ENCODE results near the gene OLFML1.

OLFML1 gene

DNA sequence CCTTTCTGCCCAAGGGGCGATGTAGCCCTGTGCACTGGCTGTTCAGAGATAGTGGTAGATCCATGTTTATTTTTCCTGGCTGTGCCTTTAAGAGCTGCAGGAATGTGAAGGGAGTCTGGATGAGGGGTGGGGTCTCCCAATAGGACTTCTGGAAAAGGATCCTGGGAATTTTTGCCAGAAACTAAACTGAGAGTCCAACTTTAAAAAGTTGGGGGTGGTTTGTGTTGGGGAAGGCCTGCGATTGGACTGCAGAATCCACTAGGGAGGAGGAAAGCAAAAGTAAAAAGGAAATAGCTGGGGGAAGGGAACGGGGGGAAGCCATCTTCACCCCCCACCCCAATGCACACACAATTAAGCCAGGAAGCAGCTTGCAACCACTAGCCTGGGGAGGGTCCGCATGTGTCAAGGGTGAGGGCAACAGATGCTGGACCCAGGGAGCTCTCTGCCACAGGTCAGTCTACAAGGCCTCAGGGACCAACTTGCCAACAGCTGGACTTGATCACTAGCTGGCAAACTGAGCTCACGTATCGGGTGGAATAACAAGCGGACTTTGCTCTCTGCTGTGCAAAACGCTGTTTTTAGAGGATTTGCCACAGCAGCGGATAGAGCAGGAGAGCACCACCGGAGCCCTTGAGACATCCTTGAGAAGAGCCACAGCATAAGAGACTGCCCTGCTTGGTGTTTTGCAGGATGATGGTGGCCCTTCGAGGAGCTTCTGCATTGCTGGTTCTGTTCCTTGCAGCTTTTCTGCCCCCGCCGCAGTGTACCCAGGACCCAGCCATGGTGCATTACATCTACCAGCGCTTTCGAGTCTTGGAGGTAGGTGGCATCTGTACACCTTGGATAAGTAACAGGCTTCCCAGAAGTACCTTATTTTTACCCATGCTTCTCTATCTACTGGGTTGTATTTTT, at the start of gene OLFML1:
OLFML1 (plus strand) TSS at position 321 of the 912 bp plus-strand sequence; CDS start at position 691, 370 bp downstream.
- no peak for DNase-seq (ENCODE audit: low read depth)

DNA sequence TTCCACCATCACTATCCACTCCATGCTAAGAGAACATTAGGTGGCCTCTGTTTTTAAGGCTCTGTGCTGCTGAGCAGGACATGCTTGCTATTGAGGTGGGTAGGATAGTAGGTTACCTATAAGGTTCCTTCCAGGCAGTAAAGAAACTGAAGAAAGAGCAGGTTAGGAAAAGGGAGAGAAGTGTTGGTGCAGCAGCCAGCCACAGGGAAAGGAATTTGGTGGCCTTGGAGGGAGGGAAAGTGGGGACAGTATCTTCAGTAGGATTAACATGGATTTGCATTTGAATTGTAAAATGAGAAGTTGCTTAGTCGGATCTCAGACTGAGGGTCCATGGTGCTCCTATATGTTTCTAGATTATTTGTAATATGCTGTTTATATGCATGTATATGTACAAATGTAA, 49.2 kb upstream of the OLFML1 start:
- no peak for DNase-seq (ENCODE audit: low read depth)

DNA sequence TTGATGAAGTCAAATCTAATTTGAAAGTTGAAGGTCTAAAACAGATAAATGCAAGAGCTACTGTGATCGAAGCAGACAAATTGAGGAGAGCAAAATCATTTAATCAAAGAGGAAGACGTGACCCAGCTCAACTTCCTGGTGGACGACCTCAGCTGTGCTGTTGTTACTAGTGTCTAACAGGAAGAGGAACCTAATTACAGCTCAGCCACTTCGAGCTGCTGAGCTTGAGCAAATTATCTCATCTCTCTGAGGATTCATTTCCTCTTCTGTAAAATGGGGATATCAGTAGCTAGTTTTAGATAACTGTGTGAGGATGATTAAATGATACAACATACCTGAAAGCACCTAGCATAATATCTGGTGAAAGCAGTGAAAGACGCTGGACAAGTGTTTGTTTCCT, 48.6 kb upstream of the OLFML1 start:
- DNase-seq (ENCODE audit: low read depth) = no peak

DNA sequence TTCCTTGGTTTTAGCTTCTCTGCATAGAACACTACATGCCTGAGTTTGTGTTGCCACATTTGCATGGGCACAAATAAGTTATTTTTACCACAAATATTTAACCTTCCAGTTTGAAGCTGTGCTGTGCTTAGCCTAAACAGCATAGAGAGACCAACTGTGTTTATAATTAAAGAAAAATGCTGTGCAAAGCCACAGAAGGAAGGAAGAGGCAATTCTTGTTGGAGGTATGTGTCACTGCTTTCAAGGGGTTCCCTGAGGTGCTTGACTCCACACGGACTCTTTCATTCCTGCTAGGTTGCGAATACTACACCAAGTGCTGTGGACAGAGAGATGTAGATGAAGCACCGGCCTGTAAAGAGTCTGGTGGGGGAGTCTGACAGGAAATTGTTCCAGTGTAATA, 47.6 kb upstream of the OLFML1 start:
- DNase-seq (ENCODE audit: low read depth) = no peak

DNA sequence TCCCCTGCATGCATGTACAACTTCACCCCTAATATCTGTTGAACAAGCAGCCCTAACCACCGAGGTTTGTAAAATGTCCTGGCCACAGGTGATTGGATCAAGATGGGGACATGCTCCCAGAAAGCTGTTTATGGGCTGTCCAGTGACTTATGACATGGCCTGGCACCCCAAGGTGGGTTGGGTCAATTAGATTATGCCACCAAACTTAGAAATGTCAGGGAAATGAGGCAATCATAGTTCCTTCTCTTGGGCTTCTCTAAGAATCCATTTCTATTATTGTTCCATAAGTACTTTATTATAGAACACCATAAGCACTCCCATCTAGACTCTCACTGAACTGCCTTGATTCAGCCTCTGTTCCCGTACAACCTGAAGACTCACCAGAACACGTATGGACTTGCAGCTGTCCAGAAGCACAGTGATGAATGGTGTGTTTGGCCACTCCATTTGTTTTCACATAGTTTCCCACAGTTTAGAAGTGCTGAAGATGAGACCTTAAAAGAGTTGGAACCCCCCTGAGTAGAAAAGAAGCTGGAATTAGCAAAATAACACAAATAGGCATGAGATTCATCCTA, 45.5 kb upstream of the OLFML1 start:
- DNase-seq (ENCODE audit: low read depth) = no peak

DNA sequence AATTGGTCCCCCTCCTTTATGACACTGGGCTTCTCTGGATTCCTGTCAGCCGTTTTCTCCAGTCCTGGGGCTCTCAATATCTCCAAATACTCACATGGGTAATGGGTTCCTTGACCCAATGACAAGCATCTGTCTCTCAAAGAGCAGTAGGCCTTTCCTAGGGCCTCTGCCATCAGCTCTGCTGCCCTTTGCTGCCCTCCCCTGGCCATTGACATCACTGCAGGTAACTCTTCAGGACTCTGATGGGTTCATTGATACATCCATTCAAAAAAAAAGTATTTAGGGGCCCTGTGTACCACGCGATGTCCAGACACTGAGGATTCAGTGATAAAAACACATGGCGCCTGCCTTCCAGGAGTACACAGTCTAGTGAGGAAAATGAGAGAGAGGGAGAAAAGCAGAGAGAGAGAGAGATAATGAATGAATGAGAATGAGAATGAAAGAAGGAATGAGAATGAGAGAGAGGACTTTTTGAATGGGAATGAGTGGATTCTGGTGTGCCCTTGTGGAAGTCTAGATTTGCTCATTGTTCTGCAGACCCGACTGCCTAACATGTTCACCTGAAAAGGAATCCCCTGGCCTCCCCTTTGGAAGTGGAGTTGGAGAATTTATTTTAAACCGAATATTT, 42.6 kb upstream of the OLFML1 start:
- no peak for DNase-seq (ENCODE audit: low read depth)

DNA sequence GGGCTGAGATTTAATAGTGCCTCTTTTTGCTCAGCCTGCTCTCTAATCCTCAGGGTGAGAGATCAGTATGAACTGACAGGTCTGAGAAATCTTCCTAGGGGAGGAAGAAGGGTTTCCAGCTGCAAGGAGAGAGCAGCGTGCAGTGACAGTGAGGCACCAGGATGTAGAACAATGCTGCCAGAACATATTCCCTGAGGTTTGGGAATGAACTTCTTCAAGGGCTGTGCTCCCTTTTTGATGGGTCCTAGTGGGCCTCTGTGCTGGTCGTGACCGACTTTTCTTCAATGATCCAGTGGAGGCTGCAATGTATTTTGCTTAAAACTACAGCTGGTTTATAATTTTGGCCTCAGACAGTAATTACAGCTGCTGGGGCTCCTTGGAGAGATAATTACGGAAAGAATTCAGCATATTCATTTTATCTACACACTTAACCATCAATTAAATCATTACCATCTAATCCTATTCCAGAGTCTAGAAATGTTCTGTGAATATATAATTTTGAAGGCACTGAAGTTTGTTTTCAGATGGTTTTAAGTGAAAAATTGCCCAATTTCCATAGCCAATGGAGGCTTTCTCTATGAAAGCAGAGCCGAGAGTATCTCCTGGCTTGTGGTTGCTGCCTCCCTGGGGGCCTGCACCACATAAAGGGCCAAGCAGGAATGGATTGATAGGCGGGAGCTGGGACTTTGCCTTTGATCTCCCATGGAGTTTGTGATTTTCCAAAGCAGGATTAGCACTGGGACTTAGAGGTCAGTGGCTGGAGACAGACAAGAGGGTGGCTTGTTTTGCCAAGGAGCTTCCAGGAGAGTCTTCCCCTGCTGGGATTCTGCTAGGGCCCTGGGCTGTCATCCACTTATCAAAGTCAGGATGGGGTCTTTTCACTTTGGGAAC, 41.0 kb upstream of the OLFML1 start:
- no peak for DNase-seq (ENCODE audit: low read depth)

DNA sequence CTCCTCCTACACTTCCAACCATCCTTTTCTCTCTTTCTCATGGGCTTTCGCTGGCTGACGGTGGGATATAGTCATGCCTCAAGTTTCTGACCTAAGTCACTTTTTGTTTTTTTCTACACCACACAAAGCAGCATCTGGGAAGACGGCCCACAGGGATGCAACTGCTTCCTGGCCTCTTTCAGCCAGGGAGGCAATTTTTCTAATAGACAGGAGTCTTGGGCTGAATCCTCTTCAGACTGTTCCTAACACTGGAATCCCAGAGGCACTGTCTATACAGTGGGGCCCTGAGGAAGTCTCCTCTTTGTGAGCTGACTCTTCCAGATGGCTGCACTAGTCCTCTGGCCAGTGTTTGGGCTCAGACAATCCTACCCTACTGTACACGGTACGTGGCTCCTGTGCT, 39.7 kb upstream of the OLFML1 start:
- DNase-seq (ENCODE audit: low read depth) = no peak

DNA sequence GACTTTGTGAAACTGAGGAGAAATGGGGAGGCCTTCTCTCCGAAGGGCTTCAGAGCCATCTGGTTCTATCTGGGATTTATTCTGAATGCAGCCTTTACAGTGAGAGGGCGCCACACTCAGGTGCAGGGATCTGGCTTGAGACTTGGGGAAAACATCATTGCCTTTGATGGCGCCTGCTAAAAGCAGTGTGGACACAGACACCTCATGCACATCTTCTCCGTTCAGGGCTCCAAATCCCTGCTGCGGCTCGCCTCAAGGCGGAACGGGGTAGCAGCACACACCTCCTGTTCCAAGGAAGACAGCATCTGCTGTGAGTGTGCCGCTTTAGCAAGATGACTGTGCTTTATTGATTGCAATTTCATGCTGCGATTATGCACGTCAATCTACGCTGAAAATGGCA, 37.1 kb upstream of the OLFML1 start:
- DNase-seq (ENCODE audit: low read depth) = no peak

DNA sequence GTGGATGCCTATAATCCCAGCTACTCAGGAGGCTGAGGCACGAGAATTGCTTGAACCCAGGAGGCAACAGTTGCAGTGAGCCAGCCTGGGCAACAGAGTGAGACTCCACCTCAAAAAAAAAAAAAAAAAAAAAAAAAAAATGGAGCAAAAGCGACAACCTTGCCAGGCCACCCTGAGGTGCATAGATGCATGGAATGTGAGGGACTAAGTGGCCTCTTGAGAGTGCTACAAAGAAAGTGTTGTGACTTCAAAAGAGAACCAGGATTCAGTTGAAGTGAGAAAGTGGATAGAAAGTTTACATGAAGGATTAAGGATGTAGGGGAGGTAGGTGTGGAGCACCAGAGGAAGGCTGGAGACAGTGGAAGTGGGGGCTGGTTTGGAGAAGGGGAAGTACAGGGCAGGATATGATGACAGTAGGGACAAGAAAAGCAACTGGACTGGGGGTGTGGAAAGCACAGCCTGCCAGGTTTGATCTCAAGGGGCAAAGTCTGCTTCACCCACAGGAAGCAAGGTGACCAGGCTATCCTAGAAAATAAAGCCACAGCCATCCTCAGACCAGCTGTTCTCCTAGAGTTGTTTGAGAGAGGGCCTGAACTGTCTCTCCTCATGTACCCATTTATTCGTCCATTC, 36.0 kb upstream of the OLFML1 start:
- DNase-seq (ENCODE audit: low read depth) = no peak

DNA sequence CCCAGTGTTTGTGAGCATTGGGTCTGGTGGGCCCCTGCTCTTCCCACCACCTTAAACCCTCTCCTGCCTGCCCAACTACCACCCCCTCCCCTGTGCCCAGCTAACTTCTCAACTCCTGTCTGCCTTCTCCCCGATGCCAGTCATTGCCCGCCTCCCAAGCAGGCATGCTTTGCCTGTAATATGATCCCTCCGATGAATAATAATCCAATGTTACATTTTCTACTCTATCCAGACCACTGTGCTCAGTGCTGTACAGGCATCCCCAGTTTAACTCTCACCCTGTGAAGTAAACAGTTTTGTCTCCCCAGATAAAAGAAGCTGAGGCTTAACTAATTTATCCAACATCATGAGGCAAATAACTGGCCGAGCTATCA, 35.5 kb upstream of the OLFML1 start:
- no peak for DNase-seq (ENCODE audit: low read depth)

DNA sequence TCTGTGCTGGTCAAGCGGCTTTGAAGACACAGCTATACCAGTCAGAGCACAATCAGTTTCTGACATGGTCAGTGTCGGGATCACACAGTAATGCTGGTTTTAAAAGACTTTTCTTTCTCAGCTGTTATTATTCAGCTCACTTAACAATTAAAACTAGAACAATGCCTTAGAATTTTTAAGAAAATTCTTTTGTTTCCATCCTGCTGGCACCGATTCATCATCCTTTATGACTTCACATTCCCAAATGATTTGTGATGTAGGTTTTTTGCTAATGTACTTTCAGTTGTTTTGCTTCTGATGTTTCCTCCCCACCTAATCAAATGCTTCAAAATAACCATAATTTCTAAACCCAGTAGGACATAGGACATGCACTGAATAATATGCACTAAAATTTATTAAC, 34.5 kb upstream of the OLFML1 start:
- no peak for DNase-seq (ENCODE audit: low read depth)

DNA sequence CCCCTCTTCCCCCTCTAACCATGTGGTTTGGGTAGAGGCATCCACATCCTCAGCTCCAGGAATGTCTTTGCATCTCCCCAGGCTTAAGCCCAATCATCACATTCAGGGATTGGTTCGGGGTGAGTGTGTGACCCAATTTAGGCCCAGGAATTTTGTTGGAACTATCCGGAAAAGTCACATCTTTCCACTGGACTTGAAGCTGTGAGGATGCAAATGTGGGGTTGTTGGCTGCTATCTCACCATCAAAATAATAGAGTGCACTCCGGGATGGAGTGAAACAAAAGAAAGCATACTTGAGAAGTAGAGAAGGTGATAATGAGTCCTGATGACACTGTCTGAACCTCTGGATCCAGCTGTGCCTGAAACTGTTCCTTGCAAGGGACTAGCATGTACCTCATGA, 33.8 kb upstream of the OLFML1 start:
- DNase-seq (ENCODE audit: low read depth) = no peak

DNA sequence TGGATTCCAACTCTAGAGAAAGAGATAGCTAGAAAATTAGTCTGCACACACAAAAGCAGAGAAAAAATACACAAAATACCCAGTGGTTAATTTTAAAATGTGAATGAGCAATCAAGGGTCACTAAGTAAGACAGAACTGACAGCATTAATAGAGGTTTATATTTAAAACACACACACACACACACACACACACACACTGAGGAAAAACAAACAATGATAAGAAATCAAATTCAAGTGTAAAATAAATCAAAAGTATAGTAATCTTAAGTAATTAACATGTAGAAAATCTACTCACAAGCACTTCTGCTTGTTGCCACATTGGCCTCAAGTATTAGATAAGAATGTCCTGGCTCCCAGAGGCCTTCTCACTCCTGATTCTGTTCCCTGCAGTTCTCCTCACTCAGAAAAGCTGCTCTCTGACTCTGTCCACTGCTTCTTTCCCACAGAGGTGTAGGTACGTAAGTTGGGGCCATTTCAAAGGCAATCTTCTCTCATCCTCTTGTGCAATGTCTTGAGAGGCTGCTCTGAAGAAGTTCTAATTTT, 33.3 kb upstream of the OLFML1 start:
- DNase-seq (ENCODE audit: low read depth) = no peak

DNA sequence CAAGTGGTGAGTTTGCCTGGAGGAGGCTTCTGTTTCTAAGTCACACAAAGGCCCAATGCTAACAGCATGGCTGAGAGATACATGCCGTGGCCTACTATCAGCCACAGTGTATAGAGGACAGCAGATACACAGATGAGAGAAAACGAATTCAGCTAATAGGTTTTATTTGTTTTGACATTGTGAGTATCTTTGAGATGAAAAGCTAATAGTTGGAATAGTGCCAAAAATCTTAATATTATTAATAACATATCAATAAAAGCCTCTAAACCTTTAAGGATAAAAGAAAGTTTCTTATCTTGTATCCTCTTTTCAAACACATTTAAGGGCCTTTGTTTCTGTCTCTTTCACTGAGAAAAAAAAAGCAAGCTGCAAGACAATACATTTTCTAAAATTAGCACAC, 30.5 kb upstream of the OLFML1 start:
- no peak for DNase-seq (ENCODE audit: low read depth)

DNA sequence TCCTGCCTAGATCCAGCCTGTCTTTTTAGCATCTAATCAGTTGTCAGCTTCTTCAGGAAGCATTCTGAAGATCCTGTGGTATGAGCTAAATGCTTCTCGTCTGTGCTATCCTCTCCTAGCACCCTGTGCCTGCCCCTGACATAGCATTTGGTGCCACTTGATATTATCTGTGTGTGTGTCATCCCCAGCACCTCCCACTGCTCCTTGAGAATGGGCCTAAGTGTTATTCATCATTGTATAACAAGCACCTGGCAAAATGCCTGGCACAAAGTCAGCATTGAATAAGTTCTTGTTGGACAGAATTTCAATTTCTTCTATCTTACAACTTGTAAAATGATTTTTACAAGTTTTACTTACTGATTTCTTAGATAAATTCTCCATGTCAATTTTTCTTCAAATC, 28.1 kb upstream of the OLFML1 start:
- DNase-seq (ENCODE audit: low read depth) = no peak

DNA sequence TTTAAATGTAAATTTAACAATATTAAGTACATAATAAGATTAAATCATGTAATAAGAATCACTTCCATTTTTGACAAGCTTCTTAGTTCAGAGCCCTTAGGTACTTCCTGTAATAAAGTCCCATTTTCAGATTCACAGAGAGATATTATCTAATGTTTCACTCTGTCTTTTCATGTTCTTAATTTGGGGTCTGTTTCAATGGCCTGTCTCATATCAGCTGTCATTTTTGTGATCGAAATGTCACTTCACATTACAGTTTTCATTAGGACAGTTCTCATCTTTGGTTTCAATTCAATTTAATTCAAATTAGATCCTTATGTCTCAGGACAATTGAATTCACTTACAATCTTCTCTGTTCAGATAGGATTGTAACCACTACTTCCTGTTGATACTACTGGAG, 22.6 kb upstream of the OLFML1 start:
- DNase-seq (ENCODE audit: low read depth) = no peak

DNA sequence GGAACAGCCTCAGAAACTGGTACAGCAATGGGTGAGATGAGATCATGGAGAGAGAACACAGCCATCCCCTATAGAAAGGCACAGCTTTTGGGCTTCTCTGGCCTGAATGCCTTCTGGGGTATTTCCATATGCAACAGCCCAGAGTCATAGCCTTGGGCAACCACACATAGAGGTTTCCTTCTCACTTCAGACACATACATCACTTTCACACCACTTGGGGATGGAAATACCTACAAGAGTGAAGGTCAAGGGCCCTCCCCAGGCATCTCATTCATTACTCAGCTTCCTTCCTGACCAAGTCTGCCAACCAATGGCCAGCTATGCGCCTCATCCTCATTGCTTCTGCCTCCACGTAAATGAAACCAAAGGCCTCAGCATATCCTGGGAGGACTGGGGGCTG, 17.7 kb upstream of the OLFML1 start:
- DNase-seq (ENCODE audit: low read depth) = no peak

DNA sequence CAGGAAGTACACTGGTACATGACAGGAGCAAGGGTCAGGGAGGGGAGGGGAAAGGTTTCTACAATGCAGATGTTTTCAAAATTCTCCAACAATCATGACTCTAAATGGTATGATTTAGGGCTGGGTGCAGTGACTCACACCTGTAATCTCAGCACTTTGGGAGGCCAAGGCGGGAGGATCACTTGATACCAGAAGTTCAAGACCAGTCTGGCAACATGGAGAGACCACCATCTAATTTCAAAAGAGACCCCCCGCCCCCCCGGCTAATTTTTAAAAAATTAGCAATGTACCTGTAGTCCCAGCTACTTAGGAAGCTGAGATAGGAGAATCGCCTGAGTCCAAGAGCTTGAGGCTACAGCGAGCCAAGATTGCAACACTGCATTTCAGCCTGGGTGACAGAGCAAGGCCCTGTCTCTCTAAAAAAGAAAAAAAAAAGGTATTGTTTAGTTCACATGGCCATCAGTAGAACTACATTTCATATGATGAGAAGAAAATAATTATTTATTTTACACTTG, 15.9 kb upstream of the OLFML1 start:
- DNase-seq (ENCODE audit: low read depth) = no peak

DNA sequence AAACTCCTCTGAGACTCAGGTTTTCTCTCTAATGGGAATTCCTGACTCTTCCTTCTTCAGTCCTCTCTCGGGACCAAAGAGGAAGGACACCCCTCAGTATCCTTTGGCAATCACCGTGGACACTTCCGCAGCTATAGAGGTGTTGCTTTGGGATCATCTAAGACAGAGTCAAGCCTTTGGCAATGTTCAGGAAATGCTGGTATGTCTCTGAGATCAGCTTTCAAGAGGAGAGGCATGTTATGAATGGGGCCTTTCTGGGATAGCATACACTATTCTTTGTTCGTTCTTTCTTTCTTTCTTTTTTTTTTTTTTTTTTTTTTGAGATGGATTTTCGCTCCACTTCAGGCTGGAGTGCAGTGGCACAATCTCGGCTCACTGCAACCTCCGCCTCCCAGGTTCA, 14.2 kb upstream of the OLFML1 start:
- DNase-seq (ENCODE audit: low read depth) = no peak

DNA sequence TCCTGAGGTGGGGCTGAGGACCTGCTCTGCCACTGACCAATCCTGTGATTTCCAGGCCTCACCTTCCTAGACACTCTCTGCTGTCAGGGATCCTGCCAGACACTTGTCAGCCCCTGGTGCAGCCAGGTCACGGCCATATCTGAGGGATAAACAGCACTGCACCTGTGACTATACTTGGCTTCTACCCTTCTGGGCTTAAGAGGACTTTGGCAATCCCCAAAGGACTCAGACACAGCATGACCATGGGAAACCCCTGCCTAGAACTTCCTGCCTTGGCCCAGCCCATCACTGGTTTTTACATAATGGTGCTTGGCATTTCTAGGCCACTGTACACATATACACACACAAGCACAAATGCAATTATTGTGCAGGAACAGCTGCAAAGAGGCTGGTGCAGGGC, 11.6 kb upstream of the OLFML1 start:
- DNase-seq (ENCODE audit: low read depth) = no peak
